IMR-90 (cell line): ENCODE measurements around the gene CAPN10. TPM values are rescaled to one million over a fixed set of nuclear protein-coding genes. Genes with fewer than 3 reads are reported as not detected.

Source experiments
- ATAC-seq: fragments of 200-7000 bp; cut with Tn5 transposase; 2 replicates; pipeline ENCODE4 v1.9.1; 2020; ENCODE audit warnings: low read depth, mild to moderate bottlenecking, moderate library complexity
- BruUV-seq: library from RNA; stranded (reverse); fragments of 400-500 nt; replicated peaks from 2 replicates; lab custom pipeline; 2021; lab: Mats Ljungman, UMichigan
- CTCF ChIA-PET: fragments of 300-600 bp; formaldehyde crosslinking; extraction: SDS; loops from one replicate; lab custom pipeline; 2021; ENCODE audit warnings: antibody characterized with exemption; lab: Yijun Ruan, JAX
- POLR2A ChIA-PET: fragments of 300-600 bp; sonication (Branson Sonifier 250); formaldehyde crosslinking; loops from one replicate; lab custom pipeline; 2022; ENCODE audit warnings: antibody characterized with exemption; ENCODE audit not compliant: unreplicated experiment; lab: Charles Lee
- DNase-seq: peaks from one replicate; pipeline ENCODE4 v3.0.0; 2013
- H2AFZ ChIP-seq: replicated peaks from 2 replicates; pipeline ENCODE3; 2013; ENCODE audit warnings: low read length, mild to moderate bottlenecking; ENCODE audit not compliant: poor library complexity
- H2AK5ac ChIP-seq: 2 replicates; pipeline ENCODE4 v1.6.1; 2013; ENCODE audit warnings: low read depth, low read length, inconsistent platforms
- H2AK9ac ChIP-seq: replicated peaks from 2 replicates; pipeline ENCODE3; 2013; ENCODE audit warnings: mild to moderate bottlenecking, low read depth, low read length, moderate library complexity; ENCODE audit not compliant: poor library complexity
- H2BK120ac ChIP-seq: 2 replicates; pipeline ENCODE4 v1.6.1; 2013; ENCODE audit warnings: low read depth, low read length, inconsistent platforms
- H2BK15ac ChIP-seq: 3 replicates; pipeline ENCODE4 v1.6.1; 2013; ENCODE audit warnings: low read depth, low read length, inconsistent platforms
- H2BK20ac ChIP-seq: 2 replicates; pipeline ENCODE4 v1.6.1; 2013; ENCODE audit warnings: low read depth, mild to moderate bottlenecking, inconsistent platforms, low read length, moderate library complexity
- H2BK5ac ChIP-seq: 2 replicates; pipeline ENCODE4 v1.6.1; 2013; ENCODE audit warnings: mild to moderate bottlenecking, low read depth, low read length, inconsistent platforms; ENCODE audit not compliant: poor library complexity, severe bottlenecking
- H3K14ac ChIP-seq: replicated peaks from 2 replicates; pipeline ENCODE4 v1.6.1; 2013; ENCODE audit warnings: low read depth, low read length, inconsistent platforms
- H3K18ac ChIP-seq: 2 replicates; pipeline ENCODE4 v1.6.1; 2013; ENCODE audit warnings: low read depth, low read length, control low read depth
- H3K23ac ChIP-seq: 2 replicates; pipeline ENCODE4 v1.6.1; 2013; ENCODE audit warnings: low read depth, low read length, inconsistent platforms
- H3K27ac ChIP-seq: 2 replicates; pipeline ENCODE4 v1.5.1; 2013; ENCODE audit warnings: mild to moderate bottlenecking, control low read depth, low read length; ENCODE audit not compliant: insufficient read depth
- H3K27me3 ChIP-seq: 2 replicates; pipeline ENCODE4 v1.6.1; 2013; ENCODE audit warnings: low read length; ENCODE audit not compliant: control insufficient read depth, insufficient read depth
- H3K36me3 ChIP-seq: 2 replicates; pipeline ENCODE4 v1.6.1; 2013; ENCODE audit warnings: low read length, mixed read lengths; ENCODE audit not compliant: control insufficient read depth, insufficient read depth
- H3K4ac ChIP-seq: 2 replicates; pipeline ENCODE4 v1.6.1; 2013; ENCODE audit warnings: low read depth, low read length, inconsistent platforms
- H3K4me1 ChIP-seq: 2 replicates; pipeline ENCODE4 v1.6.1; 2013; ENCODE audit warnings: low read length, mixed read lengths; ENCODE audit not compliant: control insufficient read depth, insufficient read depth
- H3K4me2 ChIP-seq: 2 replicates; pipeline ENCODE4 v1.6.1; 2013; ENCODE audit warnings: low read depth, mild to moderate bottlenecking, control low read depth, low read length, moderate library complexity
- H3K4me3 ChIP-seq: 2 replicates; pipeline ENCODE4 v1.5.1; 2013; ENCODE audit warnings: low read depth, mild to moderate bottlenecking, control low read depth, low read length, moderate library complexity; ENCODE audit not compliant: insufficient read depth
- H3K56ac ChIP-seq: 2 replicates; pipeline ENCODE4 v1.6.1; 2013; ENCODE audit warnings: low read length, inconsistent platforms; ENCODE audit not compliant: insufficient read depth; ENCODE audit errors: extremely low read depth
- H3K79me1 ChIP-seq, 2 experiments: 2 replicates each; pipeline ENCODE4 v1.6.1; 2013; ENCODE audit warnings: low read length in 2 of 2, inconsistent platforms in 1 of 2, low read depth in 1 of 2
- H3K9ac ChIP-seq: 2 replicates; pipeline ENCODE4 v1.6.1; 2013; ENCODE audit warnings: low read depth, low read length, control low read depth
- H3K9me1 ChIP-seq: 2 replicates; pipeline ENCODE4 v1.6.1; 2013; ENCODE audit warnings: low read length, inconsistent platforms; ENCODE audit not compliant: insufficient read depth
- H3K9me3 ChIP-seq: 2 replicates; pipeline ENCODE4 v1.6.1; 2013; ENCODE audit warnings: low read length; ENCODE audit not compliant: control insufficient read depth, insufficient read depth
- H4K20me1 ChIP-seq: 2 replicates; pipeline ENCODE4 v1.6.1; 2013; ENCODE audit warnings: low read length, inconsistent platforms; ENCODE audit not compliant: insufficient read depth
- H4K5ac ChIP-seq: 2 replicates; pipeline ENCODE4 v1.6.1; 2013; ENCODE audit warnings: mild to moderate bottlenecking, low read depth, low read length, control low read depth
- H4K8ac ChIP-seq, 2 experiments: 2 replicates each; pipeline ENCODE4 v1.6.1; 2013; ENCODE audit warnings: low read depth in 2 of 2, low read length in 2 of 2, control low read depth in 1 of 2, inconsistent platforms in 1 of 2
- H4K91ac ChIP-seq: 2 replicates; pipeline ENCODE4 v1.6.1; 2013; ENCODE audit warnings: low read depth, low read length, inconsistent platforms; ENCODE audit not compliant: insufficient read depth
- BHLHE40 ChIP-seq: fragments of 150-350 bp; IDR thresholded peaks from 2 replicates; pipeline ENCODE4 v1.6.1; 2016; ENCODE audit warnings: mild to moderate bottlenecking, low read depth, low read length
- CEBPB ChIP-seq: IDR thresholded peaks from 2 replicates; pipeline ENCODE4 v1.6.1; 2012; ENCODE audit warnings: low read depth, low read length, improper control_type of control experiment
- CHD1 ChIP-seq: IDR thresholded peaks from 2 replicates; pipeline ENCODE4 v1.6.1; 2012; ENCODE audit warnings: low read depth, low read length, improper control_type of control experiment
- CTCF ChIP-seq: conservative IDR thresholded peaks from 2 replicates; pipeline ENCODE4 v1.5.1; 2012; ENCODE audit warnings: mild to moderate bottlenecking, low read depth, low read length, improper control_type of control experiment
- FOS ChIP-seq: fragments of 150-350 bp; IDR thresholded peaks from 2 replicates; pipeline ENCODE4 v1.6.1; 2016; ENCODE audit warnings: low read depth, low read length
- MAFK ChIP-seq: IDR thresholded peaks from 2 replicates; pipeline ENCODE4 v1.6.1; 2012; ENCODE audit warnings: low read depth, low read length, improper control_type of control experiment
- MAZ ChIP-seq: IDR thresholded peaks from 2 replicates; pipeline ENCODE4 v1.6.1; 2012; ENCODE audit warnings: low read depth, mild to moderate bottlenecking, low read length, improper control_type of control experiment, moderate library complexity, borderline replicate concordance
- MXI1 ChIP-seq: IDR thresholded peaks from 2 replicates; pipeline ENCODE4 v1.6.1; 2012; ENCODE audit warnings: low read depth, mild to moderate bottlenecking, low read length, moderate library complexity, borderline replicate concordance
- POLR2A ChIP-seq: IDR thresholded peaks from 2 replicates; pipeline ENCODE4 v1.6.1; 2012; ENCODE audit warnings: mild to moderate bottlenecking, low read depth, low read length
- RAD21 ChIP-seq: IDR thresholded peaks from 2 replicates; pipeline ENCODE4 v1.6.1; 2012; ENCODE audit warnings: low read length, improper control_type of control experiment
- RCOR1 ChIP-seq: IDR thresholded peaks from 2 replicates; pipeline ENCODE4 v1.6.1; 2012; ENCODE audit warnings: mild to moderate bottlenecking, low read length, improper control_type of control experiment; ENCODE audit not compliant: insufficient replicate concordance
- RFX5 ChIP-seq: IDR thresholded peaks from 2 replicates; pipeline ENCODE4 v1.8.0; 2012; ENCODE audit warnings: low read depth, mild to moderate bottlenecking, low read length, moderate library complexity
- SMC3 ChIP-seq: fragments of 150-350 bp; IDR thresholded peaks from 2 replicates; pipeline ENCODE4 v1.6.1; 2016; ENCODE audit warnings: low read depth, mild to moderate bottlenecking, antibody characterized with exemption, low read length, moderate library complexity
- USF2 ChIP-seq: fragments of 150-350 bp; IDR thresholded peaks from 2 replicates; pipeline ENCODE4 v1.6.1; 2017; ENCODE audit warnings: mild to moderate bottlenecking, antibody characterized with exemption, low read length, low read depth
- WGBS, 2 experiments: methylation state at CpG; one replicate each; pipeline versions ENCODE4 v1.1.5 to v1.1.7; 2013; ENCODE audit warnings: missing lambda C conversion rate in 2 of 2; ENCODE audit not compliant: insufficient read length in 1 of 2; ENCODE audit errors: extremely low coverage in 2 of 2; 5-methylcytosine and 5-hydroxymethylcytosine counted together
- dilution Hi-C: fragments of 300-500 bp; cut with HindIII; formaldehyde crosslinking; loops from one replicate; pipeline ENCODE4 v1.14.3; 2018; ENCODE audit warnings: low sequenced_read_pairs; ENCODE audit not compliant: unreplicated experiment
- in situ Hi-C: fragments of 300-500 bp; cut with MboI; formaldehyde crosslinking; loops from 3 replicates; pipeline ENCODE4 v1.14.3; 2019; ENCODE audit warnings: low sequenced_read_pairs, inconsistent platforms, mixed read lengths
- intact Hi-C: fragments of 100-400 bp; cut with micrococcal nuclease; formaldehyde crosslinking; loops from 2 replicates; pipeline ENCODE4 v1.10.0; 2022
- polyA plus RNA-seq, 3 experiments: library from polyadenylated mRNA; depleted of rRNA; stranded (reverse); fragments of >200 nt; gene quantifications; 2 replicates each; pipeline ENCODE4 v1.2.3, GENCODE V29; 2012; ENCODE audit warnings: low replicate concordance in 1 of 3
- total RNA-seq: library from RNA; depleted of rRNA; stranded (reverse); fragments of >200 nt; gene quantifications from 2 replicates; pipeline ENCODE4 v1.2.3, GENCODE V29; 2012
- TF ChIP-seq, protein P1 (sequence below): fragments of 150-350 bp; IDR thresholded peaks from 2 replicates; pipeline ENCODE4 v1.6.1; 2016; ENCODE audit warnings: low read depth, mild to moderate bottlenecking, low read length, moderate library complexity, borderline replicate concordance

The CAPN10 gene
- total and polyA plus RNA-seq, 2 of the 4 experiments (the other 2 are of a cell fraction) = 6.3 to 20.9 TPM

DNA sequence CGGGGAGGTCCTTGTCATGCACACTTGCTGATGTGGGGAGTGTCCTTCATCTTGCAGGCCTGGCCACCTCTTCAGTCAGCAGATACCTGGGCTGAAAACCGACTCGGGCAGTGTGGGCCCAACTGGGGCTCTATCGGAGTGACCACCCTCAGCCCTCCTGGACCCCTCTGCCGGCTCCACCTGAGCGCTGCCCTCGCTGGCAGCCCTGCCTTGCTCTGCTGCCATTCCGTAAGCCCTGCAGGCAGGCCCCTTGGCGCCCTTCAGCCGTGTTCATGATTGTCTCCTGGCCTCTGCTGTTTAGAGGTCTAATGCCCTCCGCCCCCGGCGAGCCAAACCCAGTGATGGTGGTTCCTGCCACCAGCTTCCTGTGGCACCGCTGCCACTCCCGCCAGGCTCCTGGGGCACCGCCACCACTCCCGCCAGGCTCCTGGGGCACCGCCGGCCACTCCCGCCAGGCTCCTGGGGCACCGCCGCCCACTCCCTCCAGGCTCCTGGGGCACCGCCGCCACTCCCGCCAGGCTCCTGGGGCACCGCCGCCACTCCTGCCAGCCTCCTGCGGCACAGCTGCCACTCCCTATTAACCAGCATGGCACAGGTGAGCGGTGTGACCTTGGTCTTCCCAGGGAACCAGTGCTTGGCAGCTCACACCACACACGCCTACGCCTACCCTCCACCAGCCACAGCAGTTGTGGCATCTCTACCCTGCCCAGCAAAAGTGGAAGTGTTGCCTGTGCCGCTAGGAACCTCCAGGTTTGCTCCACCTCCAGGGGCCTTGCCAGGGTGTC, 15.9 kb downstream of the CAPN10 start:
- 83% methylated on average over 8 of the region's 32 CpGs; no CpG with 5 or more reads in 1 of the 2 experiments for WGBS, 2 experiments
- H2AFZ ChIP-seq = no peak overlapping the region
- dilution Hi-C loops = no loop called here

More for the DNA sequence above, 15.9 kb downstream of the CAPN10 start:
- TF ChIP-seq MXI1 (no peak), RCOR1 (no peak), RFX5 (no peak), RAD21 (no peak), MAFK (no peak), BHLHE40 (no peak), CHD1 (no peak), POLR2A (no peak), FOS (no peak), USF2 (no peak), CTCF (no peak), SMC3 (no peak), CEBPB (no peak), MAZ (no peak)
- TF ChIP-seq, protein P1, sequence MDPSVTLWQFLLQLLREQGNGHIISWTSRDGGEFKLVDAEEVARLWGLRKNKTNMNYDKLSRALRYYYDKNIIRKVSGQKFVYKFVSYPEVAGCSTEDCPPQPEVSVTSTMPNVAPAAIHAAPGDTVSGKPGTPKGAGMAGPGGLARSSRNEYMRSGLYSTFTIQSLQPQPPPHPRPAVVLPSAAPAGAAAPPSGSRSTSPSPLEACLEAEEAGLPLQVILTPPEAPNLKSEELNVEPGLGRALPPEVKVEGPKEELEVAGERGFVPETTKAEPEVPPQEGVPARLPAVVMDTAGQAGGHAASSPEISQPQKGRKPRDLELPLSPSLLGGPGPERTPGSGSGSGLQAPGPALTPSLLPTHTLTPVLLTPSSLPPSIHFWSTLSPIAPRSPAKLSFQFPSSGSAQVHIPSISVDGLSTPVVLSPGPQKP = no peak
- no peaks in the 10 kb centered on the region for H3K4me1 ChIP-seq
- H3K27ac ChIP-seq = no peak overlapping the region
- no peak overlapping the region for H4K91ac ChIP-seq
- no peaks in the 10 kb centered on the region for H3K9me3 ChIP-seq
- H4K8ac ChIP-seq = no peak overlapping the region
- ChIA-PET POLR2A (no interaction called here), CTCF (no interaction called here)
- peaks cover 17% of the 10 kb centered on the region for H3K36me3 ChIP-seq
- no peak overlapping the region for H3K4me3 ChIP-seq
- no peaks in the 10 kb centered on the region for H4K20me1 ChIP-seq
- no TSS peak for BruUV-seq
- no peak overlapping the region for H3K4me2 ChIP-seq
- intact Hi-C loops = no loop called here
- H3K79me1 ChIP-seq = no peaks in the 10 kb centered on the region
- no peak for DNase-seq
- no peak overlapping the region for H2AK5ac ChIP-seq
- no peak overlapping the region for H2BK15ac ChIP-seq
- H2BK120ac ChIP-seq = no peak overlapping the region
- H4K5ac ChIP-seq = no peak overlapping the region
- H3K23ac ChIP-seq = no peak overlapping the region
- in situ Hi-C loops = no loop called here
- no peak overlapping the region for H2BK20ac ChIP-seq
- no peaks in the 10 kb centered on the region; the same call in 1 of the 2 replicates for H3K9me1 ChIP-seq
- H3K18ac ChIP-seq = no peak overlapping the region
- no peaks in the 10 kb centered on the region for H3K27me3 ChIP-seq
- no peak overlapping the region for H3K4ac ChIP-seq
- no peak overlapping the region for H3K56ac ChIP-seq
- no peak overlapping the region for H3K9ac ChIP-seq
- ATAC-seq = no peak
- H2AK9ac ChIP-seq = no peak overlapping the region
- no peak overlapping the region for H3K14ac ChIP-seq
- H2BK5ac ChIP-seq = no peak overlapping the region
